HG03139 (cell line): Measurements from ENCODE around the gene DIS3L2.
A peak's percentile ranks its signal among the peaks of the same experiment; 100 is the strongest.
"Not testable (repeated sequence)": the region's sequence is repeated elsewhere in the genome, so short reads cannot be mapped to it uniquely, and the experiment has no call there.

Experiments
- ATAC-seq: cut with Tn5 transposase; IDR thresholded peaks from one replicate; pipeline ENCODE4 v1.9.1; 2021; ENCODE audit not compliant: unreplicated experiment

DIS3L2 gene

GRCh38 chr2:232363064-232363783, 401.7 kb downstream of the DIS3L2 start:
- not testable (repeated sequence) for ATAC-seq

- ATAC-seq = peak; percentile 53
Measured at GRCh38 chr2:232363784-232364615, 402.5 kb downstream of the DIS3L2 start.

GRCh38 chr2:232364806-232365594, 403.5 kb downstream of the DIS3L2 start:
- not testable (repeated sequence) for ATAC-seq

GRCh38 chr2:232365621-232366321, 404.3 kb downstream of the DIS3L2 start:
- ATAC-seq = no peak

- ATAC-seq = not testable (repeated sequence)
Measured at GRCh38 chr2:232366461-232366860, 404.9 kb downstream of the DIS3L2 start.

GRCh38 chr2:232367016-232367415, 405.5 kb downstream of the DIS3L2 start:
- ATAC-seq = no peak

GRCh38 chr2:232367591-232368233, 406.2 kb downstream of the DIS3L2 start:
- ATAC-seq = no peak

GRCh38 chr2:232368311-232368731, 406.8 kb downstream of the DIS3L2 start:
- no peak for ATAC-seq

GRCh38 chr2:232369126-232369951, 407.8 kb downstream of the DIS3L2 start:
- no peak for ATAC-seq

GRCh38 chr2:232370007-232370406, 408.5 kb downstream of the DIS3L2 start:
- not testable (repeated sequence) for ATAC-seq

- ATAC-seq = no peak
Measured at GRCh38 chr2:232372231-232373208, 411.0 kb downstream of the DIS3L2 start.

- ATAC-seq = no peak
Measured at GRCh38 chr2:232374356-232374755, 412.8 kb downstream of the DIS3L2 start.

GRCh38 chr2:232375164-232375563, 413.7 kb downstream of the DIS3L2 start:
- ATAC-seq = no peak

GRCh38 chr2:232376260-232376659, 414.7 kb downstream of the DIS3L2 start:
- ATAC-seq = no peak

GRCh38 chr2:232376713-232377112, 415.2 kb downstream of the DIS3L2 start:
- no peak for ATAC-seq

- no peak for ATAC-seq
Measured at GRCh38 chr2:232377319-232377718, 415.8 kb downstream of the DIS3L2 start.

GRCh38 chr2:232377841-232378734, 416.6 kb downstream of the DIS3L2 start:
- no peak for ATAC-seq
